ENCODE results near the gene CENPB. TPM values are rescaled to one million over a fixed set of nuclear protein-coding genes. Genes with fewer than 3 reads are reported as not detected.

The CENPB gene
- total RNA-seq, 6 donors from 2014 or later = 56.6 to 125 (median 89.7) TPM

DNA sequence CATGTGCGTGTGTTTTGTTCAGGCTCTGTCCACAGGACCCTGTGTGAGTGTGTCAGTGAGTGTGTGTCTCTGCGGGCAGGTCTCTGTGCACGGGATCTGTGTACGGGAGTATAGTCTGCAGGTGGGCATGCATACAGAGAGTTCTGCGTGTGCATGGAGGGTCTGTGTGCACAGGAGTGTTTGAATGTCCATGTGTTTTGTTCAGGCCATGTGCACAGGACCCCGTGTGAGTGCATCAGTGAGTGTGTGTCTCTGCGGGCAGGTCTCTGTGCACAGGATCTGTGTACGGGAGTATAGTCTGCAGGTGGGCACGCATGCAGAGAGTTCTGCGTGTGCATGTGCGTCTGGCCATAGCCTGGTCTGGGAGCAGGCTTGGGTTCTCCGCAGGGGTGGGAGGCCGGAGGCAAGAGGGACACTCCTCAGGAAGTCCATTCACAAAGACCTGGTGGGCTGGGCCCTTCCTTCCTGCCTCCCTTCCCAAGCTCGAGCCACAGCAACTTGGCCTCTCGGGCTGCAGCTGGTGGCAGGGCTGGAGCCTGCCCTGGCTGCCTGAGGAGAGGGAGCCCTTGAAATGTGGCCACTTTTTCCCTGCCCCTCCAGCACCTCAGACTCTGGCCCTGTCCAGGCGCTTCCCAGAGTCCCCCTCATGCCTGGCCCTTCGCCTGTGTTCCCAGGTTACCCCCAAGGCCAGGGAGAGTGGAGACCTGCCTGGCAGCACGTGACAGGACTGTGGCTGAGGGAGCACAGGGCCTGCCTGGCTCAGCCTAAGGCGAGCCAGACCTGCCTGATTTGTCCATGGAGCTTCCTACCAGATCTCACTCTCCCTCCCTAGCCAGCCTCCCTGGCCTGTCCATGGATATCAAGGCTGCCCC is 47.2 kb downstream of the CENPB start:
- Histone ChIP-seq H3K9me3 (no peaks in the 10 kb centered on the region), H3K36me3 (peaks cover 0 to 26% (median 0%) of the 10 kb centered on the region in 4 donors), H3K4me1 (peaks cover 56 to 60% (median 60%) of the 10 kb centered on the region in 4 donors), H3K27me3 (no peaks in the 10 kb centered on the region), H3K27ac (peak overlapping the region; percentile 75 to 91 (median 80)), H3K4me3 (peak overlapping the region in 2 of 4 donors; percentile 18 to 29)
- WGBS, 2 donors = 60 to 79% methylated on average over 11 to 19 of the region's 19 CpGs
- ATAC-seq (ENCODE audit: low FRiP score in 2 of 2) (peak; percentile 9 to 60), DNase-seq (peak in 1 of 2 donors; percentile 36)
- TF ChIP-seq POLR2A (IDR thresholded peaks at IDR 0.05) = no peak
- TF ChIP-seq, protein P1, sequence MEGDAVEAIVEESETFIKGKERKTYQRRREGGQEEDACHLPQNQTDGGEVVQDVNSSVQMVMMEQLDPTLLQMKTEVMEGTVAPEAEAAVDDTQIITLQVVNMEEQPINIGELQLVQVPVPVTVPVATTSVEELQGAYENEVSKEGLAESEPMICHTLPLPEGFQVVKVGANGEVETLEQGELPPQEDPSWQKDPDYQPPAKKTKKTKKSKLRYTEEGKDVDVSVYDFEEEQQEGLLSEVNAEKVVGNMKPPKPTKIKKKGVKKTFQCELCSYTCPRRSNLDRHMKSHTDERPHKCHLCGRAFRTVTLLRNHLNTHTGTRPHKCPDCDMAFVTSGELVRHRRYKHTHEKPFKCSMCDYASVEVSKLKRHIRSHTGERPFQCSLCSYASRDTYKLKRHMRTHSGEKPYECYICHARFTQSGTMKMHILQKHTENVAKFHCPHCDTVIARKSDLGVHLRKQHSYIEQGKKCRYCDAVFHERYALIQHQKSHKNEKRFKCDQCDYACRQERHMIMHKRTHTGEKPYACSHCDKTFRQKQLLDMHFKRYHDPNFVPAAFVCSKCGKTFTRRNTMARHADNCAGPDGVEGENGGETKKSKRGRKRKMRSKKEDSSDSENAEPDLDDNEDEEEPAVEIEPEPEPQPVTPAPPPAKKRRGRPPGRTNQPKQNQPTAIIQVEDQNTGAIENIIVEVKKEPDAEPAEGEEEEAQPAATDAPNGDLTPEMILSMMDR (IDR thresholded peaks at IDR 0.05) = no peak
- TF ChIP-seq EP300 (IDR thresholded peaks at IDR 0.05) = peak in 2 of 4 donors; percentile 3 to 35
- peak in 1 of 2 donors; percentile 70 for TF ChIP-seq POLR2AphosphoS5 (IDR thresholded peaks at IDR 0.05)

DNA sequence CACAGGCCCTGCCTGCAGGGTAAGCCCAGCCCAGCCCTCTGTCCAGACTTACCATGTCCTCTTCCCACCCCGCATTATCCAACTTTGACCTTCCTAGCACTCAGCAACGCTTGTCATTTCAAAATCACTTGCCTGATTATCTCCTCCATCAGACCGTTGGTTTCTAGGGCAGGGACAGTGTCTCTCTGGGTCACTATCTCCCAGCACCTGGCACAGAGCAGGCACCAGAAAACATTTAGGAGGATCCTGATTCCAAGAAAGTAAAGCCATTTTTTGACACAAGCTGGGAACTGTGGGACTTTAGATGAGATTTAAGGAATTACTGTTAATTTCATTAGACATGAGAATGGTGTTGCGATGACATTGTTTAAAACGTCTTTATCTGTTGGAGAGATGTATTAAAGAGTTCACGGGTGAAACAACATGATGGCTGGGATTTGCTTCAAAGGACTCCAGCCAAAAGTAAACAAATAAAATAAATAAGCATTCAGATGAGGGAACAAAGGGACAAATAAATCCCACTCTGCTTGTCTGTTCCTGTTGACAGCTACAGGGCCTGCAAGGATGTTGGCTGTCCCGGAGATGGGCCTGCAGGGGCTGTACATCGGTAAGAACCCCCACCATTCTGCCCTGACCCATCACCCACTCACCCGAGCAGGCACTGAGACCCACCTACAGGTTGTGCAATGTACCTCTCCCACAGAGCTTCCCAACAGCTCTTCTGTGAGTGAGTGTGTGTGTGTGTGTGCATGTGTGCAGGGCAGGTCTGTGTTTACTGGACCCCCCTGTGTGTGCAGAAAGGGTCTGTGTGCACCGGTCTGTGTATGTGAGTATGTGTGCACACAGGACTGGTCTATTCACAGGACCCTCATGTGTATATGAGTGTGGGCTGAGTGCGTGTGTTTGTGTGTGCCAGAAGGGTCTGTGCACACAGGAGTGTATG is 48.2 kb downstream of the CENPB start:
- H3K36me3 ChIP-seq = peaks cover 0 to 17% (median 0%) of the 10 kb centered on the region in 4 donors
- H3K27ac ChIP-seq = peak overlapping the region in 2 of 4 donors; percentile 69 to 74
- DNase-seq (no peak), ATAC-seq (ENCODE audit: low FRiP score in 2 of 2) (no peak)
- no peak for TF ChIP-seq POLR2A (IDR thresholded peaks at IDR 0.05)
- TF ChIP-seq POLR2AphosphoS5 (IDR thresholded peaks at IDR 0.05) = no peak
- TF ChIP-seq EP300 (IDR thresholded peaks at IDR 0.05) = no peak
- TF ChIP-seq, protein P1 (IDR thresholded peaks at IDR 0.05) = no peak
- 47 to 55% methylated on average over 9 to 11 of the region's 11 CpGs for WGBS, 2 donors
- H3K4me1 ChIP-seq = peaks cover 56 to 64% (median 63%) of the 10 kb centered on the region in 4 donors
- H3K27me3 ChIP-seq = no peaks in the 10 kb centered on the region
- peak overlapping the region in 2 of 4 donors; percentile 18 to 29 for H3K4me3 ChIP-seq
- H3K9me3 ChIP-seq = no peaks in the 10 kb centered on the region

DNA sequence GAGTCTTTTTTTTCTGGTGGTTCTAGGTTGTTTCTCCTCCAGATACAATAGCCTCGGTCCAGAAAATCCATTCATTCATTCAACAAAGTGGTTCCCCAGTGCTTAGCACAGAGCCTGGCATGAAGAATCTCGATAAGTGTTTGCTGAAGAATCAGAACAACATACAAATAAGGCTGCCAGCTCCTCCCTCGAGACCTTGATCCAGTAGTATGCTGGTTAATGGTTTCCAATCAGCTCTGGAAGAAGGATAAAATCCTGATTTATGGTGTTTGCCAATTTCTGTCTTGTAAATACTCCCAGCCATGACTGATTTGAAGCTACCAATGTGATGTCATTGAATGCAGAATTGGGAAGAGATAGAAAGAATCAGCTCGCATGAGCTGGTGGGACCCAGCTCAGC is 50.8 kb downstream of the CENPB start:
- Histone ChIP-seq H3K9me3 (no peaks in the 10 kb centered on the region), H3K36me3 (peaks cover 0 to 7% (median 0%) of the 10 kb centered on the region in 4 donors), H3K27ac (peak overlapping the region in 2 of 4 donors; percentile 61 to 69), H3K4me1 (peaks cover 53 to 83% (median 57%) of the 10 kb centered on the region in 4 donors), H3K27me3 (peaks cover 0 to 13% (median 2%) of the 10 kb centered on the region in 4 donors), H3K4me3 (no peak overlapping the region)
- WGBS, 2 donors = 56 to 72% methylated on average over 3 to 4 of the region's 4 CpGs
- TF ChIP-seq, protein P1 (IDR thresholded peaks at IDR 0.05) = no peak
- TF ChIP-seq POLR2AphosphoS5 (IDR thresholded peaks at IDR 0.05) (no peak), EP300 (IDR thresholded peaks at IDR 0.05) (no peak)
- no peak for DNase-seq
- no peak for ATAC-seq (ENCODE audit: low FRiP score in 2 of 2)

DNA sequence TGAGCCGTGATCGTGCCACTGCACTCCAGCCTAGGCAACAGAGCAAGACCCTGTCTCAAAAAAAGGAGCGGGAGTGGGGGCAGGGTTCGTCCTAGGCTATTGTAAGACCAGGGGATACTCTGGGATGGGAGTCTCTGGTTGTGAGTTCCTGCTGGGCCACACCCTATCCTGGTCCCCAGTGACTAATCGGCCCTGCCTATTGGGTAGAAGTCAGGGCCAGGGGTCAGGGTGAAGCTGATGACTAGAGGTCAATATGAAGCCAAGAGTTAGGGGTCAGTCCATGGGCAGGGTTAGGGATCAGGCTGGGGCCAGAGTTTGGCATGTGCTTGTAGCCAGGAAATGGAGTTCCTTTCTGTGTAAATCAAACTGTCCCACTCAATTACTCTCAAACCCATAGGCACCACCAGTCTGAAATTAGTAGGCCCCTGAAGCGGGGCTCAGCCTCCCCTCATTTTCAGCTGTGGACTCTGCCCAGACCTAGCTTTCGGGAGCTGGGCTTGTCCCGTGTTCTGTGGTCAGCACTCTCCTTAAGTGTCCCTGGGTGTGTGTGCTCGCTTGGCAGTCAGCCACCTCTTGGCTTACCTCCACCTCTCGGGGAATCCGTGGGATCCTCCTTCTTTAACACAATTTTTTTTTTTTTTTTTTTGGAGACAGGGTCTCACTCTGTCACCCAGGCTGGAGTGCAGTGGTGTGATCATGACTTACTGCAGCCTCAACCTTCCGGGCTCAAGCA is 52.3 kb downstream of the CENPB start:
- ATAC-seq (ENCODE audit: low FRiP score in 2 of 2) (peak in 1 of 2 donors; percentile 46), DNase-seq (peak in 1 of 2 donors; percentile 72)
- WGBS, 2 donors = 41 to 51% methylated on average over 10 to 12 of the region's 12 CpGs

More for the DNA sequence above, 52.3 kb downstream of the CENPB start:
- TF ChIP-seq POLR2A (IDR thresholded peaks at IDR 0.05) (no peak), POLR2AphosphoS5 (IDR thresholded peaks at IDR 0.05) (peak; percentile 15 to 30), EP300 (IDR thresholded peaks at IDR 0.05) (peak in 1 of 4 donors; percentile 32)
- TF ChIP-seq, protein P1 (IDR thresholded peaks at IDR 0.05) = no peak
- peak overlapping the region; percentile 80 to 89 (median 84) for H3K27ac ChIP-seq
- peaks cover 0 to 13% (median 2%) of the 10 kb centered on the region in 4 donors for H3K27me3 ChIP-seq
- H3K36me3 ChIP-seq = peaks cover 0 to 7% (median 0%) of the 10 kb centered on the region in 4 donors
- no peaks in the 10 kb centered on the region for H3K9me3 ChIP-seq
- H3K4me1 ChIP-seq = peaks cover 51 to 77% (median 54%) of the 10 kb centered on the region in 4 donors
- peak overlapping the region in 3 of 4 donors; percentile 52 to 57 (median 53) for H3K4me3 ChIP-seq
